Neural progenitor cell (in vitro differentiated cells): ENCODE data around the gene DDX27. TPM values are rescaled to one million over a fixed set of nuclear protein-coding genes. Genes with fewer than 3 reads are reported as not detected.

Experiments
- DNase-seq: peaks from one replicate; pipeline ENCODE4 v3.0.0-alpha.2; 2016; ENCODE audit warnings: low spot score
- H2AFZ ChIP-seq: fragments of 200-600 bp; sonication (generic); replicated peaks from 2 replicates; pipeline ENCODE4 v1.6.1; 2016; ENCODE audit warnings: antibody characterized with exemption
- H3F3A ChIP-seq: fragments of 200-600 bp; sonication (generic); 2 replicates; pipeline ENCODE4 v1.6.1; 2016; ENCODE audit warnings: antibody characterized with exemption, low read depth
- H3K27ac ChIP-seq: fragments of 200-600 bp; sonication (generic); 2 replicates; pipeline ENCODE4 v1.5.1; 2016; ENCODE audit warnings: mild to moderate bottlenecking
- H3K27me3 ChIP-seq: fragments of 200-600 bp; sonication (generic); 2 replicates; pipeline ENCODE4 v1.6.1; 2016; ENCODE audit warnings: mild to moderate bottlenecking, moderate library complexity
- H3K36me3 ChIP-seq: fragments of 200-600 bp; sonication (generic); 2 replicates; pipeline ENCODE4 v1.5.1; 2016
- H3K4me1 ChIP-seq: fragments of 200-600 bp; sonication (generic); 2 replicates; pipeline ENCODE4 v1.6.1; 2016; ENCODE audit warnings: mixed run types
- H3K4me2 ChIP-seq: fragments of 200-600 bp; sonication (generic); 2 replicates; pipeline ENCODE4 v1.6.1; 2016
- H3K4me3 ChIP-seq: fragments of 200-600 bp; sonication (generic); 2 replicates; pipeline ENCODE4 v1.5.1; 2016
- H3K79me2 ChIP-seq: fragments of 200-600 bp; sonication (generic); 2 replicates; pipeline ENCODE4 v1.6.1; 2016; ENCODE audit warnings: low read depth
- H3K9ac ChIP-seq: fragments of 200-600 bp; sonication (generic); 2 replicates; pipeline ENCODE4 v1.6.1; 2016
- H3K9me3 ChIP-seq: fragments of 200-600 bp; sonication (generic); 2 replicates; pipeline ENCODE4 v1.5.1; 2016; ENCODE audit warnings: low read depth
- H4K20me1 ChIP-seq: fragments of 200-600 bp; sonication (generic); 2 replicates; pipeline ENCODE4 v1.6.1; 2016; ENCODE audit warnings: low read depth
- H3K27ac Mint-ChIP-seq: 3 replicates; pipeline ENCODE4 v1.8.0; 2021; ENCODE audit warnings: mixed read lengths
- H3K27me3 Mint-ChIP-seq: 2 replicates; pipeline ENCODE4 v1.8.0; 2022; ENCODE audit warnings: low read depth, mild to moderate bottlenecking, inconsistent platforms, moderate library complexity, mixed read lengths; ENCODE audit not compliant: insufficient read depth
- H3K36me3 Mint-ChIP-seq: 3 replicates; pipeline ENCODE4 v1.8.0; 2021; ENCODE audit warnings: mixed read lengths
- H3K4me1 Mint-ChIP-seq: 3 replicates; pipeline ENCODE4 v1.8.0; 2021; ENCODE audit warnings: mixed read lengths
- H3K4me3 Mint-ChIP-seq: 3 replicates; pipeline ENCODE4 v1.8.0; 2021; ENCODE audit warnings: mild to moderate bottlenecking, moderate library complexity, mixed read lengths
- H3K9me3 Mint-ChIP-seq: 3 replicates; pipeline ENCODE4 v1.8.0; 2020; ENCODE audit warnings: mixed read lengths
- CTCF ChIP-seq: fragments of 200-600 bp; sonication (generic); IDR thresholded peaks from 2 replicates; pipeline ENCODE4 v1.5.1; 2017; ENCODE audit warnings: antibody characterized with exemption, mild to moderate bottlenecking
- EZH2 ChIP-seq: fragments of 200-600 bp; sonication (generic); IDR thresholded peaks from 2 replicates; pipeline ENCODE4 v1.6.1; 2017; ENCODE audit warnings: antibody characterized with exemption, mild to moderate bottlenecking, moderate library complexity
- EZH2phosphoT487 ChIP-seq: fragments of 200-600 bp; sonication (generic); IDR thresholded peaks from 2 replicates; pipeline ENCODE4 v1.6.1; 2017; ENCODE audit warnings: antibody characterized with exemption
- total RNA-seq: library from RNA; depleted of rRNA; stranded (reverse); fragments of >200 nt; gene quantifications from 2 replicates; pipeline ENCODE4 v1.2.3, GENCODE V29; 2015; ENCODE audit warnings: low replicate concordance

DDX27 gene
- total RNA-seq, 1 donor from 2014 or later, result 27.3 TPM

GRCh38 chr20:49248879-49249665 lies 29.9 kb downstream of the DDX27 start:
- Histone ChIP-seq H3K36me3 (no peaks in the 10 kb centered on the region), H3F3A (no peaks in the 10 kb centered on the region), H3K79me2 (no peaks in the 10 kb centered on the region), H3K27me3 (no peaks in the 10 kb centered on the region), H3K27ac (no peak overlapping the region), H3K4me2 (no peak overlapping the region), H4K20me1 (peaks cover 3% of the 10 kb centered on the region), H3K4me3 (no peak overlapping the region), H3K4me1 (no peaks in the 10 kb centered on the region), H3K9ac (no peak overlapping the region), H2AFZ (no peak overlapping the region), H3K9me3 (no peaks in the 10 kb centered on the region)
- Mint-ChIP-seq H3K9me3 (no peaks in the 10 kb centered on the region), H3K27ac (no peak overlapping the region), H3K27me3 (peaks cover 5% of the 10 kb centered on the region), H3K36me3 (peaks cover 37% of the 10 kb centered on the region), H3K4me1 (peaks cover 3% of the 10 kb centered on the region), H3K4me3 (no peak overlapping the region)
- no peak for TF ChIP-seq EZH2phosphoT487
- DNase-seq, result no peak

- Histone ChIP-seq H3K9me3 (no peaks in the 10 kb centered on the region), H3F3A (no peaks in the 10 kb centered on the region), H2AFZ (no peak overlapping the region), H3K79me2 (no peaks in the 10 kb centered on the region), H3K27ac (no peak overlapping the region), H4K20me1 (no peaks in the 10 kb centered on the region), H3K36me3 (no peaks in the 10 kb centered on the region), H3K4me1 (no peaks in the 10 kb centered on the region), H3K27me3 (no peaks in the 10 kb centered on the region), H3K4me3 (no peak overlapping the region), H3K9ac (no peak overlapping the region), H3K4me2 (no peak overlapping the region)
- Mint-ChIP-seq H3K36me3 (peaks cover 40% of the 10 kb centered on the region), H3K9me3 (no peaks in the 10 kb centered on the region), H3K4me3 (no peak overlapping the region), H3K27me3 (peaks cover 2% of the 10 kb centered on the region), H3K27ac (no peak overlapping the region), H3K4me1 (peaks cover 3% of the 10 kb centered on the region)
- TF ChIP-seq EZH2phosphoT487, result no peak
- no peak for DNase-seq
Observed at GRCh38 chr20:49252556-49253350, 33.5 kb downstream of the DDX27 start.

- Histone ChIP-seq H3K9ac (no peak overlapping the region), H3F3A (no peaks in the 10 kb centered on the region)
- no peak for TF ChIP-seq EZH2phosphoT487
- TF ChIP-seq CTCF, result no peak
- TF ChIP-seq EZH2, result no peak
Observed at GRCh38 chr20:49256261-49256660, 37.0 kb downstream of the DDX27 start.

GRCh38 chr20:49259284-49259683 lies 40.1 kb downstream of the DDX27 start:
- Histone ChIP-seq H3K79me2 (no peaks in the 10 kb centered on the region), H3K4me1 (no peaks in the 10 kb centered on the region), H4K20me1 (no peaks in the 10 kb centered on the region), H3F3A (no peaks in the 10 kb centered on the region), H3K27ac (no peak overlapping the region), H3K36me3 (no peaks in the 10 kb centered on the region), H3K9me3 (no peaks in the 10 kb centered on the region), H3K4me3 (no peak overlapping the region), H2AFZ (no peak overlapping the region), H3K4me2 (no peak overlapping the region), H3K27me3 (no peaks in the 10 kb centered on the region), H3K9ac (no peak overlapping the region)
- no peaks in the 10 kb centered on the region for H3K9me3 Mint-ChIP-seq
- no peaks in the 10 kb centered on the region for H3K27me3 Mint-ChIP-seq
- H3K27ac Mint-ChIP-seq, result no peak overlapping the region
- no peak for DNase-seq
- H3K4me1 Mint-ChIP-seq, result no peaks in the 10 kb centered on the region
- TF ChIP-seq CTCF (no peak), EZH2phosphoT487 (no peak), EZH2 (no peak)
- H3K36me3 Mint-ChIP-seq, result peaks cover 33% of the 10 kb centered on the region
- H3K4me3 Mint-ChIP-seq, result no peak overlapping the region

More at GRCh38 chr20:49256261-49256660, 37.0 kb downstream of the DDX27 start:
- peaks cover 3% of the 10 kb centered on the region for H3K4me1 Mint-ChIP-seq
- H3K9me3 Mint-ChIP-seq, result no peaks in the 10 kb centered on the region
- H3K4me1 ChIP-seq, result no peaks in the 10 kb centered on the region
- no peak overlapping the region for H3K27ac ChIP-seq
- peaks cover 33% of the 10 kb centered on the region for H3K36me3 Mint-ChIP-seq
- no peaks in the 10 kb centered on the region for H3K27me3 ChIP-seq
- H3K4me3 ChIP-seq, result no peak overlapping the region
- H3K9me3 ChIP-seq, result no peaks in the 10 kb centered on the region
- no peak overlapping the region for H3K4me3 Mint-ChIP-seq
- H3K36me3 ChIP-seq, result no peaks in the 10 kb centered on the region
- H3K27ac Mint-ChIP-seq, result no peak overlapping the region
- H2AFZ ChIP-seq, result no peak overlapping the region
- no peaks in the 10 kb centered on the region for H3K79me2 ChIP-seq
- no peak for DNase-seq
- no peaks in the 10 kb centered on the region for H4K20me1 ChIP-seq
- H3K4me2 ChIP-seq, result no peak overlapping the region
- H3K27me3 Mint-ChIP-seq, result no peaks in the 10 kb centered on the region
